GM12878 (cell line): ENCODE data around the gene GOSR2. TPM values are rescaled to one million over a fixed set of nuclear protein-coding genes. Genes with fewer than 3 reads are reported as not detected.

Source experiments
- ATAC-seq: fragments of 200-7000 bp; cut with Tn5 transposase; 3 replicates; pipeline ENCODE4 v1.9.1; 2020; ENCODE audit warnings: mild to moderate bottlenecking, moderate library complexity
- BruUV-seq: library from RNA; stranded (reverse); fragments of 400-500 nt; replicated peaks from 2 replicates; lab custom pipeline; 2021; lab: Mats Ljungman, UMichigan
- CTCF ChIA-PET: fragments of 300-600 bp; sonication (Branson Sonifier 250); formaldehyde crosslinking; extraction: SDS; loops from one replicate; lab custom pipeline; 2021; ENCODE audit warnings: inconsistent platforms; lab: Yijun Ruan, JAX
- POLR2A ChIA-PET: fragments of 350-600 bp; formaldehyde crosslinking; extraction: SDS; loops from one replicate; lab custom pipeline; 2021; ENCODE audit warnings: inconsistent platforms; lab: Charles Lee
- RAD21 ChIA-PET: fragments of 300-600 bp; sonication (Branson Sonifier 250); formaldehyde crosslinking; loops from one replicate; lab custom pipeline; 2023; ENCODE audit warnings: antibody characterized with exemption; ENCODE audit not compliant: unreplicated experiment; lab: Charles Lee
- SMC1A ChIA-PET: fragments of 300-600 bp; sonication (Branson Sonifier 250); formaldehyde crosslinking; loops from one replicate; lab custom pipeline; 2023; ENCODE audit not compliant: unreplicated experiment, uncharacterized antibody; lab: Charles Lee
- DNase-seq: peaks from one replicate; pipeline ENCODE4 v3.0.0-alpha.2; 2011; ENCODE audit warnings: low read depth, low spot score
- FAIRE-seq: peaks from 3 replicates; lab custom pipeline; 2011; peaks lifted over from hg19 to GRCh38; lab: Jason Lieb, UNC
- H2AFZ ChIP-seq: 2 replicates; pipeline ENCODE4 v1.6.0; 2011; ENCODE audit warnings: low read depth, low read length, control low read depth; ENCODE audit not compliant: control insufficient read depth
- H3K27ac ChIP-seq: 2 replicates; pipeline ENCODE4 v1.5.1; 2011; ENCODE audit warnings: control low read depth; ENCODE audit not compliant: control insufficient read depth, insufficient read depth
- H3K27me3 ChIP-seq, 2 experiments: replicated peaks in 1 of 2; 2 replicates each; pipeline versions ENCODE4 v1.6.0 to v1.6.1; 2011; ENCODE audit warnings: low read length in 1 of 2; ENCODE audit not compliant: control insufficient read depth in 2 of 2, insufficient read depth in 2 of 2
- H3K36me3 ChIP-seq, 2 experiments: 2 replicates each; pipeline ENCODE4 v1.5.1; 2011; ENCODE audit warnings: low read length in 1 of 2; ENCODE audit not compliant: control insufficient read depth in 2 of 2, insufficient read depth in 2 of 2
- H3K4me1 ChIP-seq: 2 replicates; pipeline ENCODE4 v1.6.1; 2011; ENCODE audit warnings: mild to moderate bottlenecking, low read length, moderate library complexity, mixed read lengths; ENCODE audit not compliant: control insufficient read depth, insufficient read depth
- H3K4me2 ChIP-seq: 2 replicates; pipeline ENCODE4 v1.6.0; 2011; ENCODE audit warnings: control low read depth; ENCODE audit not compliant: control insufficient read depth, insufficient read depth
- H3K4me3 ChIP-seq: fragments of 200-600 bp; sonication (generic); 2 replicates; pipeline ENCODE4 v1.5.1; 2016
- H3K79me2 ChIP-seq: 2 replicates; pipeline ENCODE4 v1.6.0; 2011; ENCODE audit warnings: low read length; ENCODE audit not compliant: control insufficient read depth, insufficient read depth
- H3K9ac ChIP-seq: 2 replicates; pipeline ENCODE4 v1.8.0; 2011; ENCODE audit warnings: low read length, control low read depth, mixed read lengths; ENCODE audit not compliant: control insufficient read depth, insufficient read depth
- H3K9me3 ChIP-seq: replicated peaks from 3 replicates; pipeline ENCODE4 v1.5.1; 2011; ENCODE audit warnings: mild to moderate bottlenecking, low read length; ENCODE audit not compliant: control insufficient read depth, insufficient read depth
- H4K20me1 ChIP-seq: 2 replicates; pipeline ENCODE4 v1.6.0; 2011; ENCODE audit not compliant: control insufficient read depth, insufficient read depth
- CBX3 ChIP-seq: fragments of 200-600 bp; sonication (generic); IDR thresholded peaks from 2 replicates; pipeline ENCODE4 v1.6.1; 2016; ENCODE audit warnings: low read depth, borderline replicate concordance
- EED ChIP-seq: sonication (generic); IDR thresholded peaks from 2 replicates; pipeline ENCODE4 v1.6.1; 2016; ENCODE audit warnings: antibody characterized with exemption, low read depth
- ESRRA ChIP-seq: IDR thresholded peaks from 2 replicates; pipeline ENCODE4 v1.6.1; 2012; ENCODE audit warnings: mild to moderate bottlenecking, low read length, improper control_type of control experiment
- IRF5 ChIP-seq: fragments of 450-650 bp; IDR thresholded peaks from 2 replicates; pipeline ENCODE4 v1.6.1; 2017; ENCODE audit warnings: borderline replicate concordance
- KLF5 ChIP-seq: fragments of 450-650 bp; IDR thresholded peaks from 2 replicates; pipeline ENCODE4 v1.6.1; 2014; ENCODE audit warnings: mild to moderate bottlenecking; ENCODE audit not compliant: partially characterized antibody
- PAX8 ChIP-seq: fragments of 450-650 bp; IDR thresholded peaks from 2 replicates; pipeline ENCODE4 v1.6.1; 2017; ENCODE audit warnings: mild to moderate bottlenecking, moderate library complexity
- STAT3 ChIP-seq: IDR thresholded peaks from 2 replicates; pipeline ENCODE4 v1.6.1; 2011; ENCODE audit warnings: low read depth, low read length, improper control_type of control experiment
- TCF12 ChIP-seq: IDR thresholded peaks from 2 replicates; pipeline ENCODE4 v1.6.1; 2011; ENCODE audit warnings: low read depth, mild to moderate bottlenecking, low read length
- ZNF384 ChIP-seq: IDR thresholded peaks from 2 replicates; pipeline ENCODE4 v1.6.1; 2012; ENCODE audit warnings: low read depth, mild to moderate bottlenecking, low read length, improper control_type of control experiment, borderline replicate concordance
- WGBS: methylation state at CpG from one replicate; pipeline ENCODE4 v1.1.6; 2016; ENCODE audit warnings: low lambda C conversion rate; ENCODE audit not compliant: insufficient replicate concordance, insufficient coverage; ENCODE audit errors: missing lambda C conversion rate; 5-methylcytosine and 5-hydroxymethylcytosine counted together
- in situ Hi-C: fragments of 300-500 bp; cut with MboI; formaldehyde crosslinking; loops from 9 replicates; pipeline ENCODE4 v1.14.3; 2018; ENCODE audit warnings: mixed read lengths
- intact Hi-C: fragments of 100-400 bp; cut with micrococcal nuclease; formaldehyde crosslinking; loops from one replicate; pipeline ENCODE4 v1.14.2; 2022; ENCODE audit not compliant: unreplicated experiment
- polyA plus RNA-seq, 11 experiments: library from polyadenylated mRNA; depleted of rRNA in 4 of 11; unstranded in 6 of 11; stranded (reverse) in 5 of 11; fragments of >200 nt; fragmentation: Nextera tagmentation in 4 of 11; fragmentation: Illumina TruSeq in 1 of 11; extraction: Ambion mirVana in 4 of 11; extraction: Trizol in 1 of 11; gene quantifications; 1 replicate in 1 of 11; 2 replicates in 10 of 11; pipeline versions ENCODE4 v1.2.1 to v1.2.3, GENCODE V29; 2011 to 2016; ENCODE audit warnings: inconsistent platforms in 2 of 11, missing spikeins in 2 of 11, low read depth in 1 of 11
- total RNA-seq, 4 experiments: library from RNA; depleted of rRNA in 3 of 4; stranded (reverse); fragments of >200 nt in 3 of 4; fragmentation: Illumina TruSeq in 1 of 4; extraction: Trizol in 1 of 4; gene quantifications; 2 replicates each; pipeline versions ENCODE4 v1.2.1 to v1.2.3, GENCODE V29; 2013 to 2021
- TF ChIP-seq, protein P1 (sequence below), 3 experiments: IDR thresholded peaks in 2 of 3; conservative IDR thresholded peaks in 1 of 3; 2 replicates each; pipeline ENCODE4 v1.5.1; 2011; ENCODE audit warnings: low read depth in 3 of 3, low read length in 3 of 3, mild to moderate bottlenecking in 3 of 3, control low read depth in 2 of 3, moderate library complexity in 2 of 3, inconsistent platforms in 1 of 3, mixed read lengths in 1 of 3; ENCODE audit not compliant: control insufficient read depth in 2 of 3, insufficient read depth in 1 of 3; ENCODE audit errors: extremely low read depth in 1 of 3

GOSR2 gene
- total and polyA plus RNA-seq, 10 of the 15 experiments (the other 5 are each of a cell fraction or from before 2014, with no cell fraction given), result 30.1 to 64.5 (median 47.0) TPM

GRCh38 chr17:46931596-46931995 is 8.6 kb downstream of the GOSR2 start:
- intact Hi-C loops, result no loop called here

More at GRCh38 chr17:46931596-46931995, 8.6 kb downstream of the GOSR2 start:
- H3K27ac ChIP-seq, result no peak overlapping the region
- RAD21 ChIA-PET, result no interaction called here
- H3K4me2 ChIP-seq, result no peak overlapping the region
- H3K4me3 ChIP-seq, result no peak overlapping the region
- SMC1A ChIA-PET, result no interaction called here
- TF ChIP-seq, protein P1, sequence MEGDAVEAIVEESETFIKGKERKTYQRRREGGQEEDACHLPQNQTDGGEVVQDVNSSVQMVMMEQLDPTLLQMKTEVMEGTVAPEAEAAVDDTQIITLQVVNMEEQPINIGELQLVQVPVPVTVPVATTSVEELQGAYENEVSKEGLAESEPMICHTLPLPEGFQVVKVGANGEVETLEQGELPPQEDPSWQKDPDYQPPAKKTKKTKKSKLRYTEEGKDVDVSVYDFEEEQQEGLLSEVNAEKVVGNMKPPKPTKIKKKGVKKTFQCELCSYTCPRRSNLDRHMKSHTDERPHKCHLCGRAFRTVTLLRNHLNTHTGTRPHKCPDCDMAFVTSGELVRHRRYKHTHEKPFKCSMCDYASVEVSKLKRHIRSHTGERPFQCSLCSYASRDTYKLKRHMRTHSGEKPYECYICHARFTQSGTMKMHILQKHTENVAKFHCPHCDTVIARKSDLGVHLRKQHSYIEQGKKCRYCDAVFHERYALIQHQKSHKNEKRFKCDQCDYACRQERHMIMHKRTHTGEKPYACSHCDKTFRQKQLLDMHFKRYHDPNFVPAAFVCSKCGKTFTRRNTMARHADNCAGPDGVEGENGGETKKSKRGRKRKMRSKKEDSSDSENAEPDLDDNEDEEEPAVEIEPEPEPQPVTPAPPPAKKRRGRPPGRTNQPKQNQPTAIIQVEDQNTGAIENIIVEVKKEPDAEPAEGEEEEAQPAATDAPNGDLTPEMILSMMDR (IDR thresholded peaks at IDR 0.05 in 2 of 3, conservative IDR thresholded peaks at IDR 0.05 in 1 of 3; ENCODE audit: control insufficient read depth in 2 of 3, extremely low read depth in 1 of 3, insufficient read depth in 1 of 3, low read depth in 3 of 3, low read length in 3 of 3), result no peak
- no peak for TF ChIP-seq STAT3
- TF ChIP-seq ESRRA, result no peak
- no peak for TF ChIP-seq TCF12
- TF ChIP-seq KLF5, result no peak
- TF ChIP-seq CBX3, result no peak
- TF ChIP-seq IRF5, result no peak
- TF ChIP-seq PAX8, result no peak
- TF ChIP-seq ZNF384, result no peak
- no peak for TF ChIP-seq EED
- no peaks in the 10 kb centered on the region for H3K27me3 ChIP-seq
- H2AFZ ChIP-seq, result no peak overlapping the region
- peaks cover 24 to 50% of the 10 kb centered on the region in 2 experiments for H3K36me3 ChIP-seq
- BruUV-seq, result no TSS peak
- DNase-seq, result no peak
- CTCF ChIA-PET, result no interaction called here
- in situ Hi-C loops, result no loop called here
- FAIRE-seq, result no peak
- H3K79me2 ChIP-seq, result peaks cover 23% of the 10 kb centered on the region
- H4K20me1 ChIP-seq, result peaks cover 4% of the 10 kb centered on the region
- H3K9ac ChIP-seq, result no peak overlapping the region
- 79% methylated on average over 4 of the region's 4 CpGs for WGBS
- POLR2A ChIA-PET, result no interaction called here
- no peaks in the 10 kb centered on the region for H3K9me3 ChIP-seq
- ATAC-seq, result no peak
- no peaks in the 10 kb centered on the region for H3K4me1 ChIP-seq
